Naive thymus-derived CD4-positive, alpha-beta T cell (primary cell): ENCODE data around the gene LIPG. TPM values are rescaled to one million over a fixed set of nuclear protein-coding genes. Genes with fewer than 3 reads are reported as not detected.

Experiments
- ATAC-seq: fragments of 150-1000 bp; cut with Tn5 transposase; 2 replicates; pipeline ENCODE4 v1.10.0; 2021; ENCODE audit warnings: mild to moderate bottlenecking, moderate library complexity
- CTCF ChIA-PET: fragments of 350-600 bp; sonication (Branson Sonifier 250); formaldehyde crosslinking; loops from one replicate; lab custom pipeline; 2021; ENCODE audit warnings: antibody characterized with exemption; lab: Charles Lee
- POLR2A ChIA-PET: fragments of 350-600 bp; sonication (Branson Sonifier 250); formaldehyde crosslinking; loops from one replicate; lab custom pipeline; 2021; ENCODE audit warnings: antibody characterized with exemption, inconsistent platforms; lab: Charles Lee
- DNase-seq, 9 donors: peaks; one replicate each; pipeline versions ENCODE4 v3.0.0 to v3.0.0-alpha.2; 2020 to 2022; ENCODE audit warnings: mixed read lengths in 1 of 9
- H3K27ac ChIP-seq: one replicate; pipeline ENCODE4 v1.7.0; 2013; ENCODE audit warnings: mild to moderate bottlenecking, low read depth, low read length, moderate library complexity
- H3K27me3 ChIP-seq, 2 donors: one replicate each; pipeline ENCODE4 v1.7.0; 2013; ENCODE audit warnings: low read length in 2 of 2, mild to moderate bottlenecking in 2 of 2, moderate library complexity in 2 of 2; ENCODE audit not compliant: control insufficient read depth in 2 of 2, insufficient read depth in 2 of 2
- H3K36me3 ChIP-seq, 3 experiments: 1 replicate in 2 of 3; 2 replicates in 1 of 3; pipeline ENCODE4 v1.7.0; 2013; ENCODE audit warnings: low read length in 3 of 3, mild to moderate bottlenecking in 3 of 3, moderate library complexity in 1 of 3; ENCODE audit not compliant: insufficient read depth in 3 of 3, control insufficient read depth in 2 of 3
- H3K4me1 ChIP-seq, 2 donors: one replicate each; pipeline ENCODE4 v1.7.0; 2013; ENCODE audit warnings: low read length in 2 of 2, mild to moderate bottlenecking in 2 of 2, moderate library complexity in 1 of 2; ENCODE audit not compliant: control insufficient read depth in 2 of 2, insufficient read depth in 2 of 2
- H3K4me3 ChIP-seq: 2 replicates; pipeline ENCODE4 v1.7.0; 2013; ENCODE audit warnings: mild to moderate bottlenecking, low read length
- H3K9me3 ChIP-seq, 3 experiments: 1 replicate in 2 of 3; 2 replicates in 1 of 3; pipeline ENCODE4 v1.7.0; 2013; ENCODE audit warnings: low read length in 3 of 3; ENCODE audit not compliant: control insufficient read depth in 2 of 3
- H3K27ac Mint-ChIP-seq, 9 donors: one replicate each; pipeline ENCODE4 v1.8.0; 2020 to 2022; ENCODE audit warnings: mixed read lengths in 9 of 9, mild to moderate bottlenecking in 8 of 9, moderate library complexity in 5 of 9, inconsistent platforms in 2 of 9
- H3K27me3 Mint-ChIP-seq, 5 donors: one replicate each; pipeline ENCODE4 v1.8.0; 2021 to 2022; ENCODE audit warnings: mixed read lengths in 5 of 5, mild to moderate bottlenecking in 1 of 5
- H3K36me3 Mint-ChIP-seq, 5 donors: one replicate each; pipeline ENCODE4 v1.8.0; 2020 to 2022; ENCODE audit warnings: mixed read lengths in 5 of 5, mild to moderate bottlenecking in 3 of 5, inconsistent platforms in 1 of 5
- H3K4me1 Mint-ChIP-seq, 7 donors: one replicate each; pipeline ENCODE4 v1.8.0; 2020 to 2022; ENCODE audit warnings: mixed read lengths in 7 of 7, mild to moderate bottlenecking in 3 of 7, inconsistent platforms in 1 of 7
- H3K4me3 Mint-ChIP-seq, 10 donors: one replicate each; pipeline ENCODE4 v1.8.0; 2020 to 2022; ENCODE audit warnings: mild to moderate bottlenecking in 10 of 10, mixed read lengths in 10 of 10, moderate library complexity in 6 of 10, inconsistent platforms in 2 of 10
- H3K9me3 Mint-ChIP-seq, 11 donors: one replicate each; pipeline ENCODE4 v1.8.0; 2020 to 2022; ENCODE audit warnings: mixed read lengths in 11 of 11, mild to moderate bottlenecking in 4 of 11, inconsistent platforms in 1 of 11, moderate library complexity in 1 of 11
- intact Hi-C, 2 donors: fragments of 100-400 bp; cut with micrococcal nuclease; formaldehyde crosslinking; loops; one replicate each; pipeline ENCODE4 v1.15.1; 2023
- polyA plus RNA-seq, 2 donors: library from polyadenylated mRNA; unstranded; fragments of 300-500 nt; fragmentation: Illumina TruSeq; gene quantifications; one replicate each; pipeline ENCODE4 v1.2.3, GENCODE V29; 2021
- total RNA-seq, 6 experiments: library from RNA in 5 of 6; stranded (reverse) in 5 of 6; gene quantifications; 1 replicate in 5 of 6; 2 replicates in 1 of 6; pipeline ENCODE4 v1.2.3 and lab custom pipeline; 2021 to 2026

LIPG gene
- total and polyA plus RNA-seq, 7 experiments from 2014 or later: not detected

GRCh38 chr18:49544362-49544761, 17.5 kb upstream of the LIPG start:
- ChIA-PET CTCF (interaction anchor here (0.7 kb wide), 1 partner anchor 78 kb away, joined by 3 read pairs; no protein-coding TSS in a partner anchor), POLR2A (no interaction called here)
- no peaks in the 10 kb centered on the region for H3K36me3 Mint-ChIP-seq

DNA sequence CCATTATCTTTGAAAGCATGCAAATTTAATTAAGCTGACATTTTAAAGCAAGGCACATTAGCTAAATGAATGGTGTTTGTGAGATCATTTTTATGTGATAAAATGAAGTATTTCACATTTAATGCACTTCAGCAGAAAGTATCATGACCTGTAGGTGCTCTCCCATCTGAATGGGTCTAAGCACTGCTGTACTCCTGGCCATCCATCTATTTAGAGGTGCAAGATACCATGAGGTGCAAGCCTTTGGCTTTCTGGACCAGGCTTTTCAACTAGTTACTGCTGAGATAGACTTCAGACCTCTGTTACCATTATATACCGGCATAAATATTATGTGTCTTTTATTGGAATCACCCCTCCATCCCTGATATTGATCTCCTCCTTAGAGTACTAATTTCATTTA, 15.6 kb upstream of the LIPG start:
- no peaks in the 10 kb centered on the region for H3K9me3 ChIP-seq
- CTCF ChIA-PET: no interaction called here
- no peaks in the 10 kb centered on the region for H3K27me3 ChIP-seq
- Mint-ChIP-seq H3K27me3 (peaks cover 5 to 16% (median 13%) of the 10 kb centered on the region in 5 donors), H3K4me3 (no peak overlapping the region), H3K4me1 (no peaks in the 10 kb centered on the region), H3K9me3 (no peaks in the 10 kb centered on the region), H3K27ac (no peak overlapping the region), H3K36me3 (no peaks in the 10 kb centered on the region)
- no peaks in the 10 kb centered on the region for H3K36me3 ChIP-seq
- no peak overlapping the region for H3K4me3 ChIP-seq
- ATAC-seq (no peak), DNase-seq (no peak)
- H3K27ac ChIP-seq: no peak overlapping the region
- no peaks in the 10 kb centered on the region for H3K4me1 ChIP-seq
- POLR2A ChIA-PET: no interaction called here
- intact Hi-C loops: no loop called here

More at GRCh38 chr18:49544362-49544761, 17.5 kb upstream of the LIPG start:
- Histone ChIP-seq H3K9me3 (no peaks in the 10 kb centered on the region), H3K36me3 (no peaks in the 10 kb centered on the region), H3K4me3 (no peak overlapping the region), H3K27me3 (no peaks in the 10 kb centered on the region), H3K4me1 (no peaks in the 10 kb centered on the region), H3K27ac (no peak overlapping the region)
- Mint-ChIP-seq H3K4me3 (no peak overlapping the region), H3K9me3 (no peaks in the 10 kb centered on the region), H3K27ac (no peak overlapping the region), H3K4me1 (no peaks in the 10 kb centered on the region), H3K27me3 (peaks cover 0 to 12% (median 9%) of the 10 kb centered on the region in 5 donors)
- no peak for ATAC-seq
- DNase-seq: no peak
- intact Hi-C loops: no loop called here

DNA sequence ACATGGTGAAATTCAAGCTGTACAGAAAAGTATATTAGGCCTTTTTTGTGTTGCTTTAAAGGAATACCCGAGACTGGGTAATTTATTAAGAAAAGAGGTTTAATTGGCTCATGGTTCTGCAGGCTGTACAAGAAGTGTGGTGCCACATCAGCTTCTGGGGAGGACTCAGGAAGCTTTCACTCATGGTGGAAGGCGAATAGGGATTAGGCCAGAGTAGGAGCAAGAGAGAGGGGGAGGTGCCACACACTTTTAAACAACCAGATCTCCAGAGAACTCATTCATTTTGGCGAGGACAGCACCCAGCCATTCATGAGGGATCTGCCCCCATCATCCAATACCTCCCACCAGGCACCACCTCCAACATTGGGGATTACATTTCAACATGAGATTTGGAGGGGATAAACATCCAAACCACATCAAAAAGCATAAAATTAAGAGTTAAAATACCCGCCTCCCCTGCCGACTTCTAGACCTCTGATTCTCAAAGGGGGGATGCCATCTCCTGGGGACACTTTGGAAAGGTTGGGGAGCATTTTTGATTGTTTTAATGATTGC, 15.1 kb upstream of the LIPG start:
- H3K36me3 ChIP-seq: no peaks in the 10 kb centered on the region
- no peak overlapping the region for H3K27ac ChIP-seq
- no peak for ATAC-seq
- Mint-ChIP-seq H3K4me3 (no peak overlapping the region), H3K36me3 (no peaks in the 10 kb centered on the region), H3K9me3 (no peaks in the 10 kb centered on the region), H3K4me1 (no peaks in the 10 kb centered on the region), H3K27me3 (peaks cover 10 to 20% (median 16%) of the 10 kb centered on the region in 5 donors), H3K27ac (no peak overlapping the region)
- DNase-seq: no peak
- H3K9me3 ChIP-seq: no peaks in the 10 kb centered on the region
- H3K4me3 ChIP-seq: no peak overlapping the region
- intact Hi-C loops: no loop called here
- CTCF ChIA-PET: no interaction called here
- POLR2A ChIA-PET: no interaction called here
- H3K27me3 ChIP-seq: no peaks in the 10 kb centered on the region
- no peaks in the 10 kb centered on the region for H3K4me1 ChIP-seq

GRCh38 chr18:49547701-49548100, 14.2 kb upstream of the LIPG start:
- ChIA-PET POLR2A (no interaction called here), CTCF (no interaction called here)
- H3K4me1 ChIP-seq: no peaks in the 10 kb centered on the region
- H3K9me3 ChIP-seq: no peaks in the 10 kb centered on the region
- H3K4me3 ChIP-seq: no peak overlapping the region
- H3K27me3 Mint-ChIP-seq: peaks cover 14 to 25% (median 16%) of the 10 kb centered on the region in 5 donors
- no peak overlapping the region for H3K27ac Mint-ChIP-seq
- H3K4me1 Mint-ChIP-seq: no peaks in the 10 kb centered on the region
- H3K4me3 Mint-ChIP-seq: no peak overlapping the region
- no peak overlapping the region for H3K27ac ChIP-seq
- H3K36me3 ChIP-seq: no peaks in the 10 kb centered on the region
- intact Hi-C loops: no loop called here
- peaks cover 0 to 1% (median 0%) of the 10 kb centered on the region in 11 donors for H3K9me3 Mint-ChIP-seq
- DNase-seq (no peak), ATAC-seq (no peak)
- no peaks in the 10 kb centered on the region for H3K36me3 Mint-ChIP-seq
- H3K27me3 ChIP-seq: no peaks in the 10 kb centered on the region

DNA sequence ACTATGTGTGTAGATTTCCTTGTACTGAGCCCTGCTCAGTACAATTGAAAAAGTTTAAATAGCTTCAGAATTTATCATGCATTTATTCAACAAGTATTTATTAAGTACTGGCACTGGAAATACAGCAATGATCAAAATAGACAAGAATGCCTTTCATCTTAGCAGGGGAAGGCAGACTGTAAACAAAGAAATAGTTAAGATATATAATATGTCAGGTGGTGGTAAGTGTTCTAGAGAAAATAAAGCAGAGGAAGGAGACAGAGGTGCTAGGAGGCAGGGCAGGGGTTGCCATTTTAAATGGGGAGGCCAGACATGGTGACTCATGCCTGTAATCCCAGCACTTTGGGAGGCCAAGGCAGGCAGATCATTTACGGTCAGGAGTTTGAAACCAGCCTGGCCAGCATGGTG, 13.6 kb upstream of the LIPG start:
- Histone ChIP-seq H3K4me3 (no peak overlapping the region), H3K27ac (no peak overlapping the region), H3K9me3 (no peaks in the 10 kb centered on the region), H3K4me1 (no peaks in the 10 kb centered on the region), H3K27me3 (no peaks in the 10 kb centered on the region), H3K36me3 (no peaks in the 10 kb centered on the region)
- ATAC-seq: no peak
- H3K36me3 Mint-ChIP-seq: peaks cover 0 to 2% (median 0%) of the 10 kb centered on the region in 5 donors
- DNase-seq: no peak
- ChIA-PET POLR2A (no interaction called here), CTCF (no interaction called here)
- H3K4me3 Mint-ChIP-seq: no peak overlapping the region
- no peak overlapping the region for H3K27ac Mint-ChIP-seq
- peaks cover 17 to 30% (median 20%) of the 10 kb centered on the region in 5 donors for H3K27me3 Mint-ChIP-seq
- no peaks in the 10 kb centered on the region for H3K4me1 Mint-ChIP-seq
- H3K9me3 Mint-ChIP-seq: peaks cover 0 to 2% (median 0%) of the 10 kb centered on the region in 11 donors
- intact Hi-C loops: no loop called here

DNA sequence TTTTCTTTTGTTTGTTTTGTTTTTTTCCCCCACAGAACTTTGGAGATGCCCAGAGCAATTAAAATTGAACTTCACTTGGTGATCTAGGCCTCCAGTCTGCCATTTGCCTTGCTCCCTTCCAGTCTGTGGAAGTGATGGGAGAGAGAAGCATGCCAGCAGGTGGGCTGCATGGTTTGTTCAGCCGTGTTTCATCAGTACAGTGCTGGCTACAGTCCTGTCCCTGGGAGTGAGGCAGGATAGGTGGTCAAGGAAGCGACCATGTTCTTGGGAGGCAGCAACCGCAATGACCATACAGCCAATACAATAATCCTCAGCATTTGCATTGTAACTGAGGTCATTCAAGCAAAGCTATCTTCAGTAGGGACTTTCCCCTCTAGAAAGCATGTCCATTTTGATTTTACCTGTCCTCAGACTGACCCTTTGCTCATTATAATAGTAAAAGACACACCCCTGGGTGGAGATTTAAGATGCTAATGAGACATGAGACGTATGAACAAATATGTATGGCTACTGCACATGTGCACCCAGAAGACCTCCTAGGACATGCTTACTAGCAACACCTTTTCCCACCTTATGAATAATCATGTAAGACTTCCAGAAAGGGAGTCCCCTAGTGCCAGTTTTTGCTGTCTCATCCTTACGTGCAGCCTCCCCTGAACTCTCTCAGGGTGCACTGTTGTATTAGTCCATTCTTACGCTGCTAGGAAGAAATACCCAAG, 11.1 kb upstream of the LIPG start:
- Mint-ChIP-seq H3K27ac (no peak overlapping the region), H3K4me3 (no peak overlapping the region), H3K36me3 (peaks cover 0 to 3% (median 0%) of the 10 kb centered on the region in 5 donors), H3K9me3 (peaks cover 0 to 3% (median 0%) of the 10 kb centered on the region in 11 donors), H3K4me1 (no peaks in the 10 kb centered on the region), H3K27me3 (peaks cover 26 to 45% (median 32%) of the 10 kb centered on the region in 5 donors)
- DNase-seq (no peak), ATAC-seq (no peak)
- ChIA-PET POLR2A (no interaction called here), CTCF (no interaction called here)
- Histone ChIP-seq H3K9me3 (no peaks in the 10 kb centered on the region), H3K36me3 (no peaks in the 10 kb centered on the region), H3K27me3 (no peaks in the 10 kb centered on the region), H3K27ac (no peak overlapping the region), H3K4me1 (no peaks in the 10 kb centered on the region), H3K4me3 (no peak overlapping the region)
- intact Hi-C loops: no loop called here
